GM10248 (cell line): ENCODE data around the gene GPR176.

Experiments used
- CTCF ChIA-PET: fragments of 300-600 bp; sonication (Branson Sonifier 250); formaldehyde crosslinking; extraction: SDS; loops from one replicate; lab custom pipeline; 2021; ENCODE audit warnings: antibody characterized with exemption; lab: Yijun Ruan, JAX
- POLR2A ChIA-PET: fragments of 350-650 bp; sonication (Branson Sonifier 250); formaldehyde crosslinking; extraction: SDS; loops from one replicate; lab custom pipeline; 2020; ENCODE audit warnings: antibody characterized with exemption; lab: Yijun Ruan, JAX
- DNase-seq: peaks from one replicate; pipeline ENCODE4 v3.0.0; 2012; ENCODE audit errors: extremely low spot score
- CTCF ChIP-seq: IDR thresholded peaks from 2 replicates; pipeline ENCODE4 v1.5.1; 2012; ENCODE audit warnings: mild to moderate bottlenecking, low read depth; ENCODE audit errors: extremely low read depth, missing control alignments, control extremely low read depth

The GPR176 gene

GRCh38 chr15:39856357-39856756, 63.7 kb downstream of the GPR176 start:
- TF ChIP-seq CTCF: no peak
- DNase-seq: no peak
- CTCF ChIA-PET: interaction anchor here (2.5 kb wide), 1 partner anchor 18 kb away, joined by 8 read pairs; no protein-coding TSS in a partner anchor
- POLR2A ChIA-PET: no interaction called here

GRCh38 chr15:39855400-39855799, 64.7 kb downstream of the GPR176 start:
- ChIA-PET CTCF (no interaction called here), POLR2A (no interaction called here)
- no peak for TF ChIP-seq CTCF
- no peak for DNase-seq

- no peak for TF ChIP-seq CTCF
- DNase-seq: no peak
- ChIA-PET CTCF (no interaction called here), POLR2A (no interaction called here)
Observed at GRCh38 chr15:39854161-39854560, 65.9 kb downstream of the GPR176 start.

GRCh38 chr15:39852250-39852649, 67.8 kb downstream of the GPR176 start:
- ChIA-PET POLR2A (no interaction called here), CTCF (interaction anchor here (1.0 to 1.2 kb wide), 2 partner anchors 21 to 30 kb away, joined by 4 to 5 read pairs; no protein-coding TSS in a partner anchor)
- no peak for TF ChIP-seq CTCF
- no peak for DNase-seq

GRCh38 chr15:39851500-39852092, 68.5 kb downstream of the GPR176 start:
- ChIA-PET POLR2A (no interaction called here), CTCF (interaction anchor here (0.7 to 1.2 kb wide), 3 partner anchors 10 to 29 kb away, joined by 3 to 5 read pairs (median 4); no protein-coding TSS in a partner anchor)
- no peak for DNase-seq
- TF ChIP-seq CTCF: no peak

- TF ChIP-seq CTCF: no peak
- ChIA-PET POLR2A (no interaction called here), CTCF (no interaction called here)
- no peak for DNase-seq
Observed at GRCh38 chr15:39850436-39850835, 69.6 kb downstream of the GPR176 start.
